Psoas muscle (tissue), 8 donors: ENCODE results near the gene ANAPC16. TPM values are rescaled to one million over a fixed set of nuclear protein-coding genes. Genes with fewer than 3 reads are reported as not detected.

Source experiments
- ATAC-seq, 4 donors: fragments of 200-7000 bp; cut with Tn5 transposase; one replicate each; pipeline ENCODE4 v1.9.1; 2020; ENCODE audit warnings: moderate library complexity in 3 of 4, mild to moderate bottlenecking in 2 of 4
- DNase-seq, 2 donors: peaks; one replicate each; pipeline ENCODE4 v3.0.0-alpha.2; 2020
- H3K27ac ChIP-seq: fragments of 200-600 bp; one replicate; pipeline ENCODE4 v1.8.0; 2022
- H3K27me3 ChIP-seq, 3 donors: fragments of 200-600 bp in 1 of 3; one replicate each; pipeline versions ENCODE4 v1.6.1 to v1.8.0; 2013 to 2022; ENCODE audit warnings: low read length in 2 of 3, mild to moderate bottlenecking in 2 of 3, moderate library complexity in 1 of 3; ENCODE audit not compliant: insufficient read depth in 3 of 3
- H3K36me3 ChIP-seq, 2 donors: fragments of 200-600 bp in 1 of 2; one replicate each; pipeline versions ENCODE4 v1.6.1 to v1.8.0; 2013 to 2022; ENCODE audit warnings: low read depth in 1 of 2, mild to moderate bottlenecking in 1 of 2, moderate library complexity in 1 of 2; ENCODE audit not compliant: insufficient read depth in 1 of 2
- H3K4me1 ChIP-seq: fragments of 200-600 bp; one replicate; pipeline ENCODE4 v1.8.0; 2022
- H3K4me3 ChIP-seq: fragments of 200-600 bp; one replicate; pipeline ENCODE4 v1.8.0; 2022; ENCODE audit warnings: mild to moderate bottlenecking
- H3K9me3 ChIP-seq: fragments of 200-600 bp; one replicate; pipeline ENCODE4 v1.8.0; 2022
- CTCF ChIP-seq: fragments of 200-600 bp; IDR thresholded peaks from one replicate; pipeline ENCODE4 v1.8.0; 2022; ENCODE audit warnings: antibody characterized with exemption
- WGBS, 3 donors: extraction: QIAGEN DNeasy Blood & Tissue Kit; methylation state at CpG; one replicate each; pipeline versions ENCODE4 v1.1.6 to v1.1.7; 2013; 5-methylcytosine and 5-hydroxymethylcytosine counted together
- intact Hi-C, 2 donors: fragments of 100-400 bp; cut with DNase I; formaldehyde crosslinking; loops; one replicate each; pipeline versions ENCODE4 v1.11.0 to v1.14.2; 2022
- polyA plus RNA-seq, 3 donors: library from polyadenylated mRNA; stranded (reverse); fragments of 200-250 nt; gene quantifications; one replicate each; pipeline ENCODE4 v1.2.3, GENCODE V29; 2013
- total RNA-seq, 4 donors: library from RNA; stranded (reverse); fragmentation: NEBNext Ultra II Directional in 2 of 4; extraction: Animal tissue kit (Norgen Biotek cat#: 25700) in 2 of 4; gene quantifications; one replicate each; pipeline versions ENCODE4 v1.2.1 to v1.2.4, GENCODE V29; 2021 to 2023
- donor health status: healthy with polysubstance abuse.
- donor health status: DM: no; HTN: no; CAD: no; lungs with moderate emphysema.
- donor health status: Bipolar disorder and iron deficiency.
- donor health status: healthy.
- donor health status: DM: yes; HTN: yes; CAD: no.
- donor health status: DM: no; HTN: no; CAD: no.
- donor health status: DM: no; HTN: no; CAD: no.
- donor health status: DM: yes; HTN: yes; CAD: no.

Gene ANAPC16
- total and polyA plus RNA-seq, 7 donors: 60.1 to 184 (median 128) TPM

GRCh38 chr10:72233621-72234020 is 17.8 kb downstream of the ANAPC16 start:
- intact Hi-C loops: loop anchor here in 1 of 2 donors (10.0 kb wide), 1 partner anchor 81 kb away; no protein-coding TSS in a partner anchor
- H3K4me1 ChIP-seq: peaks cover 58% of the 10 kb centered on the region
- H3K27ac ChIP-seq: peak overlapping the region; percentile 91
- TF ChIP-seq CTCF: no peak
- no peaks in the 10 kb centered on the region for H3K27me3 ChIP-seq
- peaks cover 4 to 48% of the 10 kb centered on the region in 2 donors for H3K36me3 ChIP-seq
- no peaks in the 10 kb centered on the region for H3K9me3 ChIP-seq
- DNase-seq (no peak), ATAC-seq (no peak)
- no peak overlapping the region for H3K4me3 ChIP-seq

- no peaks in the 10 kb centered on the region for H3K9me3 ChIP-seq
- ATAC-seq: no peak
- WGBS, 3 donors: 63 to 77% (median 64%) methylated on average over 6 of the region's 6 CpGs
- H3K4me3 ChIP-seq: no peak overlapping the region
- peak overlapping the region; percentile 91 for H3K27ac ChIP-seq
- peaks cover 58% of the 10 kb centered on the region for H3K4me1 ChIP-seq
- intact Hi-C loops: loop anchor here (5.0 to 10.0 kb wide), 3 partner anchors 38 to 83 kb away; partner anchors contain the start of gene DDIT4 (in 1 of the 2)
- H3K36me3 ChIP-seq: peaks cover 4 to 48% of the 10 kb centered on the region in 2 donors
- H3K27me3 ChIP-seq: no peaks in the 10 kb centered on the region
- no peak for DNase-seq
- no peak for TF ChIP-seq CTCF
Observed at GRCh38 chr10:72234560-72235095, 18.8 kb downstream of the ANAPC16 start.

- 54 to 73% (median 61%) methylated on average over 6 of the region's 6 CpGs for WGBS, 3 donors
- Histone ChIP-seq H3K27me3 (no peaks in the 10 kb centered on the region), H3K4me3 (no peak overlapping the region), H3K4me1 (peaks cover 47% of the 10 kb centered on the region), H3K9me3 (no peaks in the 10 kb centered on the region), H3K36me3 (peaks cover 4 to 46% of the 10 kb centered on the region in 2 donors), H3K27ac (peak overlapping the region; percentile 91)
- no peak for DNase-seq
- intact Hi-C loops: loop anchor here (5.0 to 10.0 kb wide), 3 partner anchors 37 to 82 kb away; partner anchors contain the start of gene DDIT4 (in 1 of the 2)
- ATAC-seq: peak; percentile 74 to 80 (median 75)
- TF ChIP-seq CTCF: no peak
Observed at GRCh38 chr10:72235544-72236279, 19.9 kb downstream of the ANAPC16 start.

GRCh38 chr10:72238392-72239175 is 22.8 kb downstream of the ANAPC16 start:
- peak; percentile 86 to 92 (median 90) for ATAC-seq
- peak overlapping the region; percentile 91 for H3K27ac ChIP-seq

More at GRCh38 chr10:72238392-72239175, 22.8 kb downstream of the ANAPC16 start:
- H3K9me3 ChIP-seq: no peaks in the 10 kb centered on the region
- intact Hi-C loops: loop anchor here (5.0 to 10.0 kb wide), 3 partner anchors 34 to 79 kb away; partner anchors contain the start of gene DDIT4 (in 1 of the 2)
- peaks cover 0 to 27% of the 10 kb centered on the region in 2 donors for H3K36me3 ChIP-seq
- no peaks in the 10 kb centered on the region for H3K27me3 ChIP-seq
- DNase-seq: peak; percentile 57 to 86
- TF ChIP-seq CTCF: no peak
- WGBS, 3 donors: 34 to 54% (median 37%) methylated on average over 13 of the region's 13 CpGs
- H3K4me1 ChIP-seq: peaks cover 42% of the 10 kb centered on the region
- no peak overlapping the region for H3K4me3 ChIP-seq
